Ishikawa (cell line): ENCODE data around the gene GGTLC1.
A peak's percentile ranks its signal among the peaks of the same experiment; 100 is the strongest.

Source experiments
- CEBPB ChIP-seq: IDR thresholded peaks from 2 replicates; pipeline ENCODE4 v1.6.1; 2012
- CREB1 ChIP-seq: IDR thresholded peaks from 2 replicates; pipeline ENCODE4 v1.6.1; 2012; ENCODE audit warnings: low read depth
- EGR1 ChIP-seq: IDR thresholded peaks from 2 replicates; pipeline ENCODE4 v1.6.1; 2012
- EP300 ChIP-seq: IDR thresholded peaks from 2 replicates; pipeline ENCODE4 v1.6.1; 2012; ENCODE audit warnings: borderline replicate concordance
- NFIC ChIP-seq: IDR thresholded peaks from 2 replicates; pipeline ENCODE4 v1.6.1; 2012
- RAD21 ChIP-seq: IDR thresholded peaks from 2 replicates; pipeline ENCODE4 v1.6.1; 2012; ENCODE audit warnings: low read depth
- TCF12 ChIP-seq: IDR thresholded peaks from 2 replicates; pipeline ENCODE4 v1.6.1; 2012; ENCODE audit warnings: low read depth
- TEAD4 ChIP-seq: IDR thresholded peaks from 2 replicates; pipeline ENCODE4 v1.6.1; 2012
- YY1 ChIP-seq: IDR thresholded peaks from 2 replicates; pipeline ENCODE4 v1.6.1; 2012; ENCODE audit warnings: low read depth
- ZBTB7A ChIP-seq: IDR thresholded peaks from 2 replicates; pipeline ENCODE4 v1.6.1; 2012; ENCODE audit warnings: low read depth
- TF ChIP-seq, protein P1 (sequence below): IDR thresholded peaks from 2 replicates; pipeline ENCODE4 v1.6.1; 2012

Gene GGTLC1

DNA sequence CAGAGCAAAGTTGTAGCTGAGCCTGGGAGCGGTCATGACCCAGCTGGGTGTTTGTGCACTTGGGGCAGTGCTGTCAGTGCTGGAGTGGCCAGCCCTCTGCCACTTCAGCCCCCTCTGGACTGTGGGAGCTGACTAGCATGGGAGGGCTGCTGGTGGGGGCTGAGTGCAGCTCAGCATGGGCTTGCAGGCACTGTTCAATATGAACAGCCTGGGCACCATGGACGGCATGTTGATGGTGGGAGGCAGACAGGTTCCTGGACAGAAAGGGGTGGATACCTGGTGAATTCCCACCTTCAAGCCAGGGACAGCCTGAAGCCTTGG lies 50.5 kb downstream of the GGTLC1 start:
- TF ChIP-seq, protein P1, sequence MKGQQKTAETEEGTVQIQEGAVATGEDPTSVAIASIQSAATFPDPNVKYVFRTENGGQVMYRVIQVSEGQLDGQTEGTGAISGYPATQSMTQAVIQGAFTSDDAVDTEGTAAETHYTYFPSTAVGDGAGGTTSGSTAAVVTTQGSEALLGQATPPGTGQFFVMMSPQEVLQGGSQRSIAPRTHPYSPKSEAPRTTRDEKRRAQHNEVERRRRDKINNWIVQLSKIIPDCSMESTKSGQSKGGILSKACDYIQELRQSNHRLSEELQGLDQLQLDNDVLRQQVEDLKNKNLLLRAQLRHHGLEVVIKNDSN, result no peak
- TF ChIP-seq EP300 (no peak), CREB1 (no peak), NFIC (no peak), EGR1 (no peak), RAD21 (no peak), TCF12 (no peak), CEBPB (no peak), TEAD4 (no peak), ZBTB7A (no peak)

DNA sequence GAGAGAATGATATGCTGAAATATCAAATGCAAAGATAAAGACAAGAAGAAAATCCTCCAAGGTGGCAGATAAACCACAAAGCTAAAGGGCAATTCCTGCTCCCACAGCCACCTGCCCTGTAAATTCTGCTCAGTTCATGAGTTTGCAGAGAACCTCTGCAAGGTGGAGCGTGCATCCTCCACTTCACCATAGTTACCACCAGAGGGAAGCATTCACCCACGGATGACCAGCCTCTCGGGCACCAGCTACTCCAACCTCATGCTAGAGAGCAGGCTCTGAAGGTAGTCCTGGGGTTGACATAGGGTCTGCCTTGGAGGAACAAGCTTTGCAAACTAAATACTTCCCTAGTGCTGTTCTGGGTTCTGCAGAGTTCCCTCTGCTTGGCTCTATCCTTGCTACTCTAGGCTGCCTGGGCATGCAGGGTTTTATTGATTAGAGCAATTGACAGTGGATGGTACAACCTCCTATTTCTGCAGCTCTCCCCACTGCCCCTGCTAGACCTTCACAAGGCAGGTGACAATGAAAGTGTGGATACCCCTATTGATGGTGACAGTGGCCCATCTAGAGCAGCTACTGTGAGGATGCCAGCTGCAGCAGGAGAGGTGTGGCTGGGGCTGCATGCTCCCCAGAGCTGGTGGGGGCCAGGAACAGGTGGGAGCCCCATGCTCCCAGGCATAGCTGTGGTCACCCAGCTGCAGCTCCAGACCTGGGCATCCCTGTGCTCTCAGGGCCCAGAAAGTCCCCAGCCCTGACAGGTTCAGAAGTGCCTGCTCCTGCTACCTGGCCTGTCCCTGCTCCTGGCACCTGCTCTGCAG lies 51.1 kb downstream of the GGTLC1 start:
- TF ChIP-seq RAD21 (peak; percentile 86), YY1 (no peak)
